SK-N-SH (cell line): ENCODE data around the gene NR2E3. TPM values are rescaled to one million over a fixed set of nuclear protein-coding genes. Genes with fewer than 3 reads are reported as not detected.

ENCODE experiments used
- CTCF ChIA-PET: fragments of 300-600, 350-600 bp; formaldehyde crosslinking; extraction: SDS; loops from one replicate; lab custom pipeline; 2021; lab: Yijun Ruan, JAX
- POLR2A ChIA-PET: fragments of 350-600 bp; sonication (Branson Sonifier 250); formaldehyde crosslinking; extraction: SDS; loops from one replicate; lab custom pipeline; 2020; ENCODE audit warnings: antibody characterized with exemption, inconsistent platforms; lab: Yijun Ruan, JAX
- DNase-seq: peaks from one replicate; pipeline ENCODE4 v3.0.0; 2012
- H2AFZ ChIP-seq: fragments of 200-600 bp; sonication (generic); 2 replicates; pipeline ENCODE4 v1.8.1; 2016; ENCODE audit warnings: antibody characterized with exemption, mild to moderate bottlenecking, low read depth
- H3F3A ChIP-seq: fragments of 200-600 bp; sonication (generic); replicated peaks from 2 replicates; pipeline ENCODE3; 2016; ENCODE audit warnings: antibody characterized with exemption, mild to moderate bottlenecking; ENCODE audit not compliant: insufficient read depth
- H3K27ac ChIP-seq, 2 experiments: fragments of 200-500 bp in 1 of 2; fragments of 200-600 bp in 1 of 2; sonication (Bioruptor generic) in 1 of 2; sonication (generic), shearing (Covaris generic) in 1 of 2; 2 replicates each; pipeline versions ENCODE4 v1.5.1 to v1.6.1; 2014 to 2016; ENCODE audit warnings: low read depth in 2 of 2, inconsistent platforms in 1 of 2, low read length in 1 of 2, mild to moderate bottlenecking in 1 of 2, mixed read lengths in 1 of 2
- H3K27me3 ChIP-seq: fragments of 200-600 bp; sonication (generic), shearing (Covaris generic); 2 replicates; pipeline ENCODE4 v1.6.1; 2016; ENCODE audit warnings: mixed run types; ENCODE audit not compliant: insufficient read depth
- H3K36me3 ChIP-seq, 2 experiments: fragments of 200-500 bp in 1 of 2; fragments of 200-600 bp in 1 of 2; sonication (Bioruptor generic) in 1 of 2; sonication (generic) in 1 of 2; replicated peaks in 1 of 2; 2 replicates each; pipeline versions ENCODE3 to v1.5.1; 2014 to 2016; ENCODE audit warnings: low read length in 1 of 2, mild to moderate bottlenecking in 1 of 2; ENCODE audit not compliant: insufficient read depth in 2 of 2, control insufficient read depth in 1 of 2
- H3K4me1 ChIP-seq, 2 experiments: fragments of 200-500 bp in 1 of 2; fragments of 200-600 bp in 1 of 2; sonication (Bioruptor generic) in 1 of 2; sonication (generic), shearing (Covaris generic) in 1 of 2; 2 replicates each; pipeline versions ENCODE4 v1.5.1 to v1.6.1; 2014 to 2016; ENCODE audit warnings: low read depth in 1 of 2, low read length in 1 of 2, mixed run types in 1 of 2; ENCODE audit not compliant: insufficient read depth in 2 of 2, control insufficient read depth in 1 of 2
- H3K4me2 ChIP-seq: fragments of 200-600 bp; sonication (generic), shearing (Covaris generic); 2 replicates; pipeline ENCODE4 v1.6.1; 2017; ENCODE audit warnings: mixed run types
- H3K4me3 ChIP-seq, 2 experiments: fragments of 200-500 bp in 1 of 2; fragments of 200-600 bp in 1 of 2; sonication (Bioruptor generic) in 1 of 2; sonication (generic), shearing (Covaris generic) in 1 of 2; 2 replicates each; pipeline versions ENCODE4 v1.5.1 to v1.8.1; 2014 to 2016; ENCODE audit warnings: low read depth in 2 of 2, inconsistent platforms in 1 of 2, low read length in 1 of 2, mild to moderate bottlenecking in 1 of 2, mixed read lengths in 1 of 2, moderate library complexity in 1 of 2
- H3K79me2 ChIP-seq: fragments of 200-600 bp; sonication (generic); 2 replicates; pipeline ENCODE4 v1.8.1; 2017; ENCODE audit warnings: mild to moderate bottlenecking; ENCODE audit not compliant: insufficient read depth
- H3K9ac ChIP-seq: fragments of 200-600 bp; sonication (generic); 2 replicates; pipeline ENCODE4 v1.6.1; 2017; ENCODE audit warnings: mixed run types
- H3K9me2 ChIP-seq: fragments of 200-600 bp; sonication (generic); 2 replicates; pipeline ENCODE4 v1.6.1; 2017; ENCODE audit warnings: mixed run types
- H3K9me3 ChIP-seq: fragments of 200-600 bp; sonication (generic); 2 replicates; pipeline ENCODE4 v1.6.1; 2017; ENCODE audit warnings: mixed run types, mild to moderate bottlenecking, moderate library complexity
- H4K20me1 ChIP-seq: fragments of 200-600 bp; sonication (generic); 2 replicates; pipeline ENCODE4 v1.6.1; 2017; ENCODE audit warnings: mild to moderate bottlenecking, mixed run types; ENCODE audit not compliant: insufficient read depth
- CHD2 ChIP-seq: fragments of 150-350 bp; IDR thresholded peaks from 2 replicates; pipeline ENCODE4 v1.6.1; 2018; ENCODE audit warnings: low read length; ENCODE audit not compliant: partially characterized antibody
- ELF1 ChIP-seq: IDR thresholded peaks from 2 replicates; pipeline ENCODE4 v1.4.0; 2012
- EP300 ChIP-seq, 2 experiments: IDR thresholded peaks; 2 replicates each; pipeline versions ENCODE4 v1.4.0 to v1.6.1; 2012; ENCODE audit warnings: borderline replicate concordance in 1 of 2, low read depth in 1 of 2, low read length in 1 of 2
- EZH2phosphoT487 ChIP-seq: fragments of 200-600 bp; sonication (generic); IDR thresholded peaks from 2 replicates; pipeline ENCODE4 v1.6.1; 2017; ENCODE audit warnings: low read depth, mixed run types, mild to moderate bottlenecking, antibody characterized with exemption, moderate library complexity, borderline replicate concordance
- GATA2 ChIP-seq: sonication (generic); formaldehyde crosslinking; IDR thresholded peaks from 2 replicates; pipeline ENCODE4 v1.5.0; 2020; ENCODE audit warnings: mild to moderate bottlenecking, missing genetic modification reagents
- JUND ChIP-seq: IDR thresholded peaks from 2 replicates; pipeline ENCODE4 v1.4.0; 2012
- RAD21 ChIP-seq: IDR thresholded peaks from 2 replicates; pipeline ENCODE4 v1.6.1; 2012; ENCODE audit warnings: mild to moderate bottlenecking, low read length
- RXRA ChIP-seq: IDR thresholded peaks from 2 replicates; pipeline ENCODE4 v1.4.0; 2012; ENCODE audit warnings: low read depth, mild to moderate bottlenecking, borderline replicate concordance
- SIN3A ChIP-seq: IDR thresholded peaks from 2 replicates; pipeline ENCODE4 v1.6.1; 2012; ENCODE audit warnings: low read depth, mild to moderate bottlenecking, low read length, moderate library complexity, borderline replicate concordance
- SMC3 ChIP-seq: IDR thresholded peaks from 2 replicates; pipeline ENCODE4 v1.6.1; 2012; ENCODE audit warnings: low read depth, low read length, improper control_type of control experiment
- TAF1 ChIP-seq: IDR thresholded peaks from 2 replicates; pipeline ENCODE4 v1.6.1; 2012; ENCODE audit warnings: low read depth, mild to moderate bottlenecking, low read length, moderate library complexity, borderline replicate concordance
- TEAD4 ChIP-seq: IDR thresholded peaks from 2 replicates; pipeline ENCODE4 v1.4.0; 2012; ENCODE audit warnings: mild to moderate bottlenecking, borderline replicate concordance; ENCODE audit not compliant: insufficient read depth
- USF1 ChIP-seq: IDR thresholded peaks from 2 replicates; pipeline ENCODE4 v1.4.0; 2012; ENCODE audit warnings: low read depth, borderline replicate concordance
- USF2 ChIP-seq: fragments of 150-350 bp; IDR thresholded peaks from 2 replicates; pipeline ENCODE4 v1.6.1; 2017; ENCODE audit warnings: antibody characterized with exemption, low read length, low read depth, borderline replicate concordance
- YY1 ChIP-seq: IDR thresholded peaks from 2 replicates; pipeline ENCODE4 v1.4.0; 2012; ENCODE audit warnings: low read depth, mild to moderate bottlenecking
- ZBTB33 ChIP-seq: IDR thresholded peaks from 2 replicates; pipeline ENCODE4 v1.4.0; 2012; ENCODE audit warnings: low read depth, borderline replicate concordance
- WGBS: methylation state at CpG from one replicate; pipeline ENCODE4 v1.1.6; 2017; ENCODE audit warnings: low lambda C conversion rate; 5-methylcytosine and 5-hydroxymethylcytosine counted together
- polyA plus RNA-seq, 3 experiments: library from polyadenylated mRNA; depleted of rRNA; stranded (reverse); fragments of >200 nt; gene quantifications; 2 replicates each; pipeline ENCODE4 v1.2.3, GENCODE V29; 2012
- TF ChIP-seq, protein P1 (sequence below): IDR thresholded peaks from 2 replicates; pipeline ENCODE4 v1.4.0; 2012; ENCODE audit warnings: low read depth
- TF ChIP-seq, protein P2 (sequence below): fragments of 150-350 bp; IDR thresholded peaks from 2 replicates; pipeline ENCODE4 v1.6.1; 2016; ENCODE audit warnings: mild to moderate bottlenecking, low read depth, low read length

NR2E3 gene
- polyA plus RNA-seq, 1 of the 3 experiments (the other 2 are of a cell fraction) = 0.18 TPM

- ChIA-PET POLR2A (no interaction called here), CTCF (interaction anchor here (2.1 kb wide), 1 partner anchor 14 kb away, joined by 13 read pairs; no protein-coding TSS in a partner anchor)
Measured at GRCh38 chr15:71815301-71815700, 4.9 kb downstream of the NR2E3 start.

More at GRCh38 chr15:71815301-71815700, 4.9 kb downstream of the NR2E3 start:
- H3K27me3 ChIP-seq = no peaks in the 10 kb centered on the region
- no peaks in the 10 kb centered on the region for H3F3A ChIP-seq
- no peak overlapping the region for H3K27ac ChIP-seq
- H3K4me2 ChIP-seq = no peak overlapping the region
- WGBS = 93% methylated on average over 3 of the region's 3 CpGs
- no peak overlapping the region for H2AFZ ChIP-seq
- peaks cover 0 to 6% of the 10 kb centered on the region in 2 experiments for H3K36me3 ChIP-seq
- no peaks in the 10 kb centered on the region for H4K20me1 ChIP-seq
- no peak overlapping the region for H3K4me3 ChIP-seq
- no peaks in the 10 kb centered on the region for H3K9me2 ChIP-seq
- no peaks in the 10 kb centered on the region for H3K9me3 ChIP-seq
- H3K79me2 ChIP-seq = no peaks in the 10 kb centered on the region
- H3K9ac ChIP-seq = no peak overlapping the region
- DNase-seq = no peak
- TF ChIP-seq USF1 = no peak
- TF ChIP-seq, protein P1, sequence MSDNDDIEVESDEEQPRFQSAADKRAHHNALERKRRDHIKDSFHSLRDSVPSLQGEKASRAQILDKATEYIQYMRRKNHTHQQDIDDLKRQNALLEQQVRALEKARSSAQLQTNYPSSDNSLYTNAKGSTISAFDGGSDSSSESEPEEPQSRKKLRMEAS = no peak
- TF ChIP-seq SIN3A = no peak
- TF ChIP-seq JUND = no peak
- TF ChIP-seq ZBTB33 = no peak
- no peak for TF ChIP-seq USF2
- no peak for TF ChIP-seq RXRA
- no peak for TF ChIP-seq TAF1
- TF ChIP-seq SMC3 = no peak
- TF ChIP-seq EZH2phosphoT487 = no peak
- TF ChIP-seq RAD21 = no peak
- no peak for TF ChIP-seq EP300 (IDR thresholded peaks at IDR 0.05; ENCODE audit: borderline replicate concordance in 1 of 2, low read depth in 1 of 2, low read length in 1 of 2)
- no peak for TF ChIP-seq CHD2
- TF ChIP-seq YY1 = no peak
- no peak for TF ChIP-seq TEAD4
- TF ChIP-seq ELF1 = no peak
- TF ChIP-seq GATA2 = no peak
- TF ChIP-seq, protein P2, sequence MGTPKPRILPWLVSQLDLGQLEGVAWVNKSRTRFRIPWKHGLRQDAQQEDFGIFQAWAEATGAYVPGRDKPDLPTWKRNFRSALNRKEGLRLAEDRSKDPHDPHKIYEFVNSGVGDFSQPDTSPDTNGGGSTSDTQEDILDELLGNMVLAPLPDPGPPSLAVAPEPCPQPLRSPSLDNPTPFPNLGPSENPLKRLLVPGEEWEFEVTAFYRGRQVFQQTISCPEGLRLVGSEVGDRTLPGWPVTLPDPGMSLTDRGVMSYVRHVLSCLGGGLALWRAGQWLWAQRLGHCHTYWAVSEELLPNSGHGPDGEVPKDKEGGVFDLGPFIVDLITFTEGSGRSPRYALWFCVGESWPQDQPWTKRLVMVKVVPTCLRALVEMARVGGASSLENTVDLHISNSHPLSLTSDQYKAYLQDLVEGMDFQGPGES = no peak
- no peaks in the 10 kb centered on the region for H3K4me1 ChIP-seq
